NCI-H446 (cell line): ENCODE measurements around the gene ZNF8.
"Not testable (repeated sequence)": the region's sequence is repeated elsewhere in the genome, so short reads cannot be mapped to it uniquely, and the experiment has no call there.

ENCODE experiments used
- DNase-seq, 2 experiments: peaks; one replicate each; lab custom pipeline; 2025; lab: John Stamatoyannopoulos, UW

ZNF8 gene

DNA sequence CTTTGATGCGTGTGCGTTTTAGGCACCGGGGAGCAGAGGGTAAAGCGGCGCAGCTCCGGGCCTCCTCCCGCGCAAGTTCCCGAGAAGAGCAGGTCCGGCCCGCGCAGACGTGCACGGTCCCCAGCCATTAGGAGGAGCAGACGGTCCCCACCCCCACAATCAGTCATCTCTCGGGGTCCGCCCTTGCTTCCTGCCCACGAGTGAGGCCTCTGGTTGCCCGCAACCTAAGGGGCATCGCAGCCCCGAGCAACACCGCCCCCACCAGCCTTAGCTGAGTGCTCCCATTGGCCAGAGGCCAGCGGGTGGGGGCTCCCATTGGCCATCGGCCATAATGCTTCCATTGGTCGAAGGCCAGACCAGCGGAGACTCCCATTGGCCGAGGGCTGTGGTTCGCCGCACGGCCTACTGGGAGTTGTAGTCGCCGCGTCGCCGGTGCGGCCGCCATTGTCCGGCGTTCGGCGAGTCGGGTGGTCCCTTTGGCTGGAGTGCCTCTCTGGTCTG lies at the start of gene ZNF8:
Gene ZNF8, plus strand, starts transcription at position 415 of the 501 bp plus-strand sequence. CDS start 127 bp downstream, outside the sequence.
- peak; percentile 82 to 94 for DNase-seq

DNA sequence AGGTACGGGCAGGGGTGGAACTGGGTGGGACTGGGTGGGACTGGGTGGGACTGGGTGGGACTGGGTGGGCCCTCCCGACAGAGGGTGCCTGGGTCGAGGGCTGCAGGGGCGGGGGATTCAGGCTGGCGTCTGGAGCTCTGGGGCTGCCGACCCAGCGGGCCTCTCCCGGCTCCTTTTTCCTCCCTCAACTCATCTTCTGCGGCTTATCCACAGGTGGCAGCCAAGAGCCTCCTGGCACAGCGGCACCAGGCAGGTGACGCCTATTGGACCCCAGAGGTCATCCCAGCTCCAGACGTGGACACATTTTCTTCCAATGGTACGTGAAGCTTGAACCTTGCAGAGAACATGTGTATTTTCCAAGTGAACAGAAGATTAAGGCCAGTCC lies 49.5 kb upstream of the ZNF8 start:
- no peak for DNase-seq

DNA sequence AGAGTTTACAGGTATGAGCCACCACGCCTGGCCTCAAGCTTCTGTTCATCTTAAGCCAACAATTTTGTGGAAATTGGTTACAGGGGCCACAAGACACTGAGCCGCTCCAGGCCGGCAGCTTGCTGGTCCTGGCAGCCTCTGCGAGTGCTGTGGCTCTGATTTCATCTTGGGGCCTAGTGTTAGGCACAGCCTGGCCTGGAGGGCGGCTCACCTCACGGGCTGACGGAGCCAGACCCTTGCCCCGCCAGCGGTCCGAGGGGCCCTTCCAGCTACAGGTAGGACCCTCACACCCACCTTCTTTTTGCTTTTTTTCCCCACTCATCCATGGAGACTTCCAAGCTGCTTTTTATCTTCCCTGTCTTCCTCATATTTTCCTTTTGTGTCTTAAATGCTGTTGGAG lies 41.4 kb upstream of the ZNF8 start:
- no peak for DNase-seq

DNA sequence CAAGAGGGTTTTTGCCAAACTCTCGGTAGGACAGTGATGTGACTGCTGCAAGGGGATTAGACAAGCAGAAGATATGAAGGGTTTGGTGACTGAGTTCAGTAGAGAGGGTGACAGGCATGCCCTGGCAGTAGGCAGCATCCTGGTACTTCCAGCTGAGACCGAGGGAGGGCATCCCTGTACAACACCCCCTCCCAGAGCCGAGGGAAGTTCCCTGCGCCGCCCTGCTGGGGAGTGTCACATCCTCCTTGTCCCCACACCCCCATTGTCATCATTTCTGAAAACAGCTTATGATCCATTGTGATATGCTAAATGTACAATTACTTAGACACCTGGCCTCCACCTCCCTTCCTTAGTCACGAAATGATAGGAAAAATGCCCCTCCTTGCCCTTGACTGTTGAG lies 35.4 kb upstream of the ZNF8 start:
- no peak for DNase-seq

DNA sequence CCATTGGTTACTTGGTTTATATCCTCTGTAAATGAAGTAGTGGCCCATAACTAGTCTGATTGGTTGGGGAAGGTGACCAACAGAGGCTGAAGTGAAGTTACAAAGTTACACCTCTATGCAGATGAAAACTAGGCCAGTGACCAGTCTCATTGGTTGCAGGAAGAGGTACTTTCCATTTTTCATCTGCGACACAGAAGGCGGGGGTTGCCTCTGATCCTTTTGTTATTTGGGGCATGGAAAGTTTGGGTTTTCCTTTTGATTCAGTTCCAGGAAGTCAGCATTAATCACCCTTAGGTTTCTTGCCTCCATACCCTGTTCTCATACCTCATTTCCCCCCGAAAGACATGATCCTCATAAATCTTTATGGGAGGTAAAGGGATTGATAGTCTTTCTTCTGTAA lies 29.9 kb upstream of the ZNF8 start:
- DNase-seq = no peak

DNA sequence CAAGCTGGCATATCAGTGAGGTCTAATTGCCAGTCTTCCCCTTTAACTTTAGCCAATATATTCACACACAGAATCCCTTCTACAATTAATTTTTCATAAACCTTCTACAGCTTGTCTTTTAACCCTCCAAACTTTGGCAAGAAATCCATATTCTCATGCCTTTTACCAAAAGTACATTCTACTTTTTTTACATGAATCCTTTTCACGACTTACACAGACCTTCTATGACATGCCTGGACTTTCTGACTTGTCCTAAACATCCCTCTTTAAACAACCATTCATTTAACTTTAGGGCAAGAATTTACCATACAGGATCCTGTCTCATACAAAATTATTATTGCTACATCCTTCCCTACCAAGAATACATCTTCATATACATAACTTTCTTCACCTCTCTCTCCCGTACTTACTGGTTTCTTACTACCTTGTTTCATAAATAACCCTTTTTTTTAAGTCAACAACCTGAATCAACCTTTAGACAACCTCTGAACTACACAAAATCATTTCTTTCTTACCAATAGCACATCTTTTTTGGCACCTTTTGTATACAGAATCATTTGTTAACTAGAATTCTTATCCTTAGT lies 26.6 kb upstream of the ZNF8 start:
- no peak for DNase-seq

DNA sequence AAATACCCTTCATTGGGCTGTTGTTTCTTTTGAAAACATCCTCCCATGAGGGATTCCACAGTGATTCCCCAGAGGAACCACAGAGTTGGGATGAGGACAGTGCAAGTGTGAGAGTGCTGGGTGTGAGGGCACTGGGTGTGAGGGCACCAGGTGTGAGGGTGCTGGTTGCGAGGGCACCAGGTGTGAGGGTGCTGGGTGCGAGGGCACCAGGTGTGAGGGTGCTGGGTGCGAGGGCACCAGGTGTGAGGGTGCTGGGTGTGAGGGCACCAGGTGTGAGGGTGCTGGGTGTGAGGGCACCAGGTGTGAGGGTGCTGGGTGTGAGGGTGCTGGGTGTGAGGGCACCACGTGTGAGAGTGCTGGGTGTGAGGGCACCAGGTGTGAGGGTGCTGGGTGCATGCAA lies 20.5 kb upstream of the ZNF8 start:
- not testable (repeated sequence) for DNase-seq

DNA sequence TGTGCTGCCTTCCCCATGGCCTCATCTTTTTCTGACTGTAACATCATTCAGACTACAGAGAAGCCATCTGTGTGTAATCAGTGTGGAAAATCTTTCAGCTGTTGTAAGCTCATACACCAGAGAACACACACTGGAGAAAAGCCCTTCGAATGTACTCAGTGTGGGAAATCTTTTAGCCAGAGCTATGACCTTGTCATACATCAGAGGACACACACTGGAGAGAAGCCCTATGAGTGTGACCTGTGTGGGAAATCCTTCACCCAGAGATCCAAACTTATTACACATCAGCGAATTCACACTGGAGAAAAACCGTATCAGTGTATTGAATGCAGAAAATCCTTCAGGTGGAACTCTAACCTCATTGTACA lies 17.2 kb upstream of the ZNF8 start:
- DNase-seq = no peak

DNA sequence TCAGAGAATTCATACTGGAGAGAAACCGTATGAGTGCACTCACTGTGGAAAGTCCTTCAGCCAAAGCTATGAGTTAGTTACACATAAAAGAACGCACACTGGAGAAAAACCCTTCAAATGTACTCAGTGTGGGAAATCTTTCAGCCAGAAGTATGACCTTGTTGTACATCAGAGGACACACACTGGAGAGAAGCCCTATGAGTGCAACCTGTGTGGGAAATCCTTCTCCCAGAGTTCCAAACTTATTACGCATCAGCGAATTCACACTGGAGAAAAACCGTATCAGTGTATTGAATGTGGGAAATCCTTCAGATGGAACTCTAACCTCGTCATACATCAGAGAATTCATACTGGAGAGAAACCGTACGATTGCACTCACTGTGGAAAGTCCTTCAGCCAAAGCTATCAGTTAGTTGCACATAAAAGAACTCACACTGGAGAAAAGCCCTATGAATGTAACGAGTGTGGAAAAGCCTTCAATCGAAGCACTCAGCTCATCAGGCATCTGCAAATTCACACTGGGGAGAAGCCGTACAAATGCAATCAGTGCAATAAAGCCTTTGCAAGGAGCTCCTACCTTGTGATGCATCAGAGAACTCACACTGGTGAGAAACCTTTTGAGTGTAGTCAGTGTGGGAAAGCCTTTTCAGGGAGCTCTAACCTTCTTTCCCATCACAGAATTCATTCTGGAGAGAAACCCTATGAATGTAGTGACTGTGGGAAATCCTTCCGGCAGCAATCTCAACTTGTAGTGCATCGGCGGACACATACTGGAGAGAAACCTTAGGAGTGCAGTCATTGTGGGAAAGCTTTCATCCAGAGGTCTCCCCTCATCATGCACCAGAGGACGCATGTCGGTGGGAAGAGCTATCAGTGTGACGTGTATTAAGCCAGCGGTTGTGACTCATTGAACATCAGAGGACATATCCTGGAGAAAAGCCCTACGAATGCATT lies 16.5 kb upstream of the ZNF8 start:
- no peak for DNase-seq

DNA sequence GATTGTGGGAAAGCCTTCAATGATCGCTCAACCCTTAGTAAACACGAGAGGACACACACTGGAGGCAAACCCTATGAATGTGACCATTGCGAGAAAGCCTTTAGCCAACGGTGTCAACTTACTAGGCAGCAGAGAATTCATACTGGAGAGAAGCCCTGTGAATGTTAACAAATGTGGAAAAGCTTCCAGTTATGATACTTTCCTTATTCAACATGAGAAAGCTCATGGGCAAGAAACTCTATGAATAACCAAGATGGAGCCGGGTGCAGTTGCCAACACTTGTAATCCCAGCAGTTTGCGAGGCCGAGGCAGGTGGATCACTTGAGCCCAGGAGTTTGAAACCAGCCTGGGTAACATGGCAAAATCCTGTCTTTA lies 15.8 kb upstream of the ZNF8 start:
- no peak for DNase-seq

DNA sequence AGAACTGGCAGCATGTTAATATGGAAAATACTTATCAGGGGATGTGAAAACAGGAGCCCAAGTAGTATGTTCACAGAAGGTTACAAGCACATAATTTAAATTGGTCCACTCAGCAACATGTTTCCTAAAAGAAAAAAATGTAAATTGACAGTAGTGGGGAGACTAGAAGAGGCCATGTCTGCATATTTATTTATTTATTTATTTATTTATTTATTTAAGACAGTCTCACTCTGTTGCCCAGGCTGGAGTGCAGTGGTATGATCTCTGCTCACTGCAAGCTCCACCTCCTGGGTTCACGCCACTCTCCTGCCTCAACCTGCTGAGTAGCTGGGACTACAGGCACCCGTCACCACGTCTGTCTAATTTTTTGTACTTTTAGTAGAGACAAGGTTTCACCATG lies 13.7 kb upstream of the ZNF8 start:
- DNase-seq = no peak

DNA sequence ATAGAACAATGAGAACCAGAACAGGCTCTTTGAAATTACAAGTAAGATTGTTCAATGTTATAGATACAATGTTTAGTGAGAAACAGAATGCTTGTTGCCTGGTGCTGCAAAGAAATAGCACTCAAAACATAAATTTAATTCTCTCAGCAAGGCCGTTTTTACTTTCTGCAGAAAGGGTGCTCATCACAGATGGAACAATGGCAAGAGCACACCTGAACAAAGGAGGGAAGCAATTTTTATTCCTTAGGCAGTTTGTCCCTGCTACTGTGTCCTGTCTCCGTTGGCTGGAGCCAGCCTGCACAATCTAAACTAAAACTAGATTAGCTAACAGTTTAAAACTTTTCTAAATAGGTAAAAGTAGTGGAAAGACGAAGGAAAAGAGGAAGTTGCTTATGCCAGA lies 10.4 kb upstream of the ZNF8 start:
- DNase-seq = no peak

DNA sequence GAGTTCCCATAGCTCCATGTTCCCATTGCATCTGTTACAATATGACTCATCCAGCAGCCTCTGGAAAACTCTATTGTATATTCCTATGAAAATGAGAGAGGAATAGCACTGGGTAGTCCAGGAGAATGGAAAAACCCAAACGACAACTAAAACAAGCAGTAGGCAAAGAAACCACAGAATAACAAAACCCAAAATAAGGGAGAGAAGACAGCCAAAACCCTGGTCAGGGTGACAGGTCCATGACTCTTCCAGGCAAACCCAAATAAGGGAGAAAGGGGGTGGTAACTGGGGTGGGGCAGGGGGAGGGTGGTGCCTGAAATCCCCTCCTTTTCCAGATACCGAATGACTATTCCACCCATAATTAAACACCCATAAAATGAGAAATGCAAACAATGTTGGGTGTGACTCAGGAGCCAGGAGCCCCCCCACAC lies 4.0 kb upstream of the ZNF8 start:
- DNase-seq = no peak

DNA sequence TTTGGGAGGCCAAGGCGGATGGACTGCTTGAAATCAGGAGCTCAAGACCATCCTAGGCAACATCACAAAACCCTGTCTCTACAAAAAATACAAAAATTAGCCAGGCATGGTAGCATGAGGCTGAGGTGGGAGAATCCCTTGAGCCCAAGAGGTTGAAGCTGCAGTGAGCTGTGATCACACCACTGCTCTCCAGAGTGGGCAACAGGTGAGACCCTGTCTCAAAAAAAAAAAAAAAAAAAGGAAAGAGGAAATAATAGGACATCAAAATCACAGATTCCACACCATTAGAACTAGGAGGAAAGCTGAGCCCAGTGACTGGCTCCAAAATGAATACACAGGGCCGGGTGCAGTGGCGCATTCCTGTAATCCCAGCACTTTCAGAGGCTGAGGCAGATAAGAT lies 3.2 kb upstream of the ZNF8 start:
- DNase-seq = no peak

DNA sequence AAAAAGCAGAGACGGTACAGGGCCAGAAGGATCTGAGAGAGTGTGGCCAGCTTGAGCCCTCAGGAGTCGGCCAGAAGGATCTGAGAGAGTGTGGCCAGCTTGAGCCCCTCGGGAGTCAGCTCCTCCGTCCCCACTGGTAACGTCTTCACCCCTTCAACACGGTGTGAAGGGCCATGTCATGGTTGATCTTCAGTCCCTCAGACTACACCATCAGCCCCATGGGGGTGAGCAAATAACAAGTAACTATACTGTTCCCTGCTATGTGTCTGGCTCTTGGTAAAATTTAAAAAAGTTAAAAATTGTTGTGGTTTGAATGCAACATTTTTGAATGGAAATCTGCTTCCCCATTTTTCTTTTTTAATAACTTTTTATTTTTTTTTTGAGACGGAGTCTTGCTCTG lies 1.6 kb upstream of the ZNF8 start:
- no peak for DNase-seq

DNA sequence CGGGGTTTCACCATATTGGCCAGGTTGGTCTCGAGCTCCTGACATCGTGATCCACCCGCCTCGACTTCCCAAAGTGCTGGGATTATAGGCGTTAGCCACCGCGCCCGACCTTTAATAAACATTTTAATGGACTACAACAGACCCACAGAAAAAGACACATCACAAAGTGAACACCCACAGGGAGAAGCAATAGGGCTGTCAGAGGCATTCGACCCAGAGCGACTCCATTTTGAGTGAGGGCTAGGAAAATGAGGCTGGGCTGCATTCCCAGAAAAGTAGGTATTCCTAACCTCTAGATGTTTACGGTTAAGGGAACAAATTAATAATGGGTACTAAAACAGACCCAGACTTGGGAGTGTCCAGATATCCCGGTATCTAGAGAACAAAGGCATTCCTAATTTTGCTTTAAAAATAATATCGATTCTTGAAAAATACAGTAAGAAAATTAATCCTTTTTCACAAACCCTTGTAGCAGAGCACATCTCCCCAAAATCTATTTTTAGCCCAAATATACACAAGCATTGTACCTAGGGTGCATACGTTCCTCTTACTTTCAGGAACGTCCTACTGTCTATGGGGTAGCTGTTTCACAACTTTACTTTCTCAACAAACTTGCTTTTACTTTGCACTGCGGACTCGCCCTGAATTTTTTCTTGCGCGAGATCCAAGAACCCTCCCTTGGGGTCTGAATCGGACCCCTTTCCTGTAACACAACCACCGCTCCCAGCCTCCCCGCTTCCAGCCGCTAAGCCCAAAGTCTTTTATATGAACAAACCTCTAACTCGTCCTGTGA lies 811 bp upstream of the ZNF8 start:
- no peak for DNase-seq

DNA sequence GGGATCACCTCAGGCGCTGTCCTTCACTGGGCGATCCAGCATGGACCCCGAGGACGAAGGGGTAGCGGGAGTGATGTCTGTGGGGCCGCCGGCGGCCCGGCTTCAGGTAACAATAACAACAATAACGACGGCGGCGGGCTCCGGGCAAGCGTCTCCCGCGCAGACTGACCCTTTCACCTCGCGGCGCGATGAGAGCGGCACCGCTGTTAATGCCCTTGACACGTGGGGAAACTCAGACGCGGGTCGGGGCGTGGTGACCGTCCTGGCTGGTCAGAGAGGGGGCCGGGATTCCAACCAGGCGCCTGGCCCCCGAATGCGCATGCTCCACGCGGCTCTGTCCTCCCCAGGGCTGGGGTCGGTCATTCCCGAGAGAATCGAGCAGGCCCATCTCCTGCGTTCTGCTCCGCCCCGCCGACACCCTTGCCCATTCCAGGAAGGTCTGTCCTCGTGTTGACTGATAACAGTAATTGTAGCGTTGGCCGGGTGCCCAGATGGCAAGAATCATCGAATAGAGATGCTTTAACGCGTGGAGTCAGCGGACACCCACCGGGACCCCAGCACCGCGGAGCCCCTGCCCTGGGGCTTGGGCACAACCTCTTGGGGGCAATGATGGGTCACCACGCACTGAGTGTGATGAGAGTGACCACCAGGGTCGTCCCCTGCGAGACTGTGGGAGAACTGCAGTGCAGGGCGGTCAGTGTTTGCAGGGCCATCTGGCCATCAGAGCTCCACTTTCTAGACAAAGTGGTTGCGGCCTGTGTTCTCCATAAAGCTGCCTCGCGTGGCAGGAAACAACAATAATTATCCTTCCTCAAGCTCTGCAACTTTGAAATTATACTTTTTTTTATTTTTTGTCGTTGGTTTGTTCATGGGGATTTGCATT lies 528 bp downstream of the ZNF8 start:
- peak in 1 of 2 experiments; percentile 25 for DNase-seq

DNA sequence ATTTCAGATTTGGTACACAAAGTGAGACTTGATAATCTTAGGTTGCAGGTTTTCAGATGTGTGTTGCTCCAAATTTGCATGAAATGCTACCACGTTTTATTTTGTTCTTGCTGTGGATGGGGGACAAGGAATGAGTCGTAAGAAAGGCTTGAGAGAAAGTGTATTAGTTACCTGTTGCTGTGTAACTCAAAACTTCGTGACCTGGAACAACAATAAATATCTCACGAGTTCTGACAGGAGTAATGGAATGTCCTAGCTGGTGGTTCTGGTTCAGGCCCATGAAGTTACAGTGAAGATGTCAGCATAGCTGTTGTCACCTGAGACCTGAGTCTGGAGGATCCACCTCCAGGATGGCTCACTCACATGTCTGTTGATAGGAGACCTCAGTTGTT lies 1.2 kb downstream of the ZNF8 start:
- DNase-seq = no peak

DNA sequence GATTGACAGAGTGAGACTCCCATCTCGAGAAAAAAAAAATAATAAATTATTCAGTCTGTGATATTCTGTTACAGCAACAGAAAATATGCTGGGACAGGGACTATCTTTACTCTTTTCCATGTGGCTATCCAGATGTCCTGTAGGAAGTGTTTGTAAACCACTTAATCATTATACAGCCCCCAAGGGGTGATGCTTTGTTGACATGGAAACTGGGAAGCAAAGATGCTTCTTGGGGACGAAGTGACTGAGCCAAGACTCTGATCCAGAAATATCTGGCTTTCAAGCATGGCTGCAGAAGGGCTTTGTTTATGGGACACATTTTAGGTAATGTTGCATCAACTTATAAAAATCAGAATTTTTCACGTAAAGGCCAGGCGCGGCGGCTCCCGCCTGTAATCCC lies 5.4 kb downstream of the ZNF8 start:
- DNase-seq = no peak

DNA sequence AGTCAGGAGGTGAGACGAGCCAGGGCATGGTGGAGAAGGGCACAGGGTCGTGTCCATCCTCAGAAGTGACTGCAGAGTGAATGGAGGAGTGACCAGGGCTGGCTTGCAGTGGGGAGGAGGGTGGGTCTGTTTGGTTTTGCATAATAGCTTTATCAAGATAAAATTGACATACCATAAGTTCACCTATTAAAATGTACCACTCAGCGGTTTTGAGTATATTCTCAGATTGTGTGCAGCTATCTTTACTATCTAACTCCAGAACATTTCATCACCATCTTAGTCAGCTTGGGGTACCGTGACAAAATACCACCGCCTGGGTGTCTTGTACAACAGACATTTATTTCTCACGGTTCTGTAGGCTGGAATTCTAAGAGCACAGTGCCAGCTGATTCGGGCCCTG lies 13.2 kb downstream of the ZNF8 start:
- DNase-seq = no peak

DNA sequence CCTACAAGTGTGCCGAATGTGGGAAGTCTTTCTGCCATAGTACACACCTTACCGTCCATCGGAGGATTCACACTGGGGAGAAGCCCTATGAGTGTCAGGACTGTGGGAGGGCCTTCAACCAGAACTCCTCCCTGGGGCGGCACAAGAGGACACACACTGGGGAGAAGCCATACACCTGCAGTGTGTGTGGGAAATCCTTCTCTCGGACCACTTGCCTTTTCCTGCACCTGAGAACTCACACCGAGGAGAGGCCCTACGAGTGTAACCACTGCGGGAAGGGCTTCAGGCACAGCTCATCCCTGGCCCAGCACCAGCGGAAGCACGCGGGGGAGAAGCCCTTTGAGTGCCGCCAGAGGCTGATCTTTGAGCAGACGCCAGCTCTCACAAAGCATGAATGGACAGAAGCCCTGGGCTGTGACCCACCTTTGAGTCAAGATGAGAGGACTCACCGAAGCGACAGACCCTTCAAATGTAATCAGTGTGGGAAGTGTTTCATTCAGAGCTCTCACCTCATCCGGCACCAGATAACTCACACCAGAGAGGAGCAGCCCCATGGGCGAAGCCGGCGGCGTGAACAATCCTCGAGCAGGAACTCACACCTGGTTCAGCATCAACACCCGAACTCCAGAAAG lies 16.1 kb downstream of the ZNF8 start:
- DNase-seq = no peak
